Left renal pelvis (tissue), 4 donors: ENCODE results near the gene RBBP8. TPM values are rescaled to one million over a fixed set of nuclear protein-coding genes. Genes with fewer than 3 reads are reported as not detected.

Source experiments
- polyA plus RNA-seq, 4 donors: library from polyadenylated mRNA; unstranded; fragments of 120-200 nt; gene quantifications; one replicate each; pipeline ENCODE4 v1.2.1, GENCODE V29; 2013; ENCODE audit not compliant: insufficient read length in 4 of 4

The RBBP8 gene
- polyA plus RNA-seq, 4 donors: 18.1 to 69.6 (median 52.5) TPM

Other genes starting within 250 kb of the RBBP8 start
- gene CABLES1, start 202.2 kb downstream of the RBBP8 start, polyA plus RNA-seq: 10 to 100 TPM; 10.6 to 24.2 (median 23.7) TPM